GM12864 (cell line): ENCODE results near the gene SLC27A4.

Experiments
- DNase-seq: peaks from one replicate; pipeline ENCODE4 v3.0.0-alpha.2; 2011; ENCODE audit warnings: low read depth
- H3K4me3 ChIP-seq: 2 replicates; pipeline ENCODE4 v1.5.1; 2011; ENCODE audit warnings: mild to moderate bottlenecking, low read depth, low read length, control low read depth
- CTCF ChIP-seq: IDR thresholded peaks from 2 replicates; pipeline ENCODE4 v1.5.1; 2011; ENCODE audit warnings: low read depth, mild to moderate bottlenecking, moderate library complexity, low read length, control low read depth, inconsistent platforms; ENCODE audit errors: missing control alignments

The SLC27A4 gene

GRCh38 chr9:128340691-128341434 lies 536 bp downstream of the SLC27A4 start:
- H3K4me3 ChIP-seq = peak overlapping the region; percentile 87
- TF ChIP-seq CTCF = peak; percentile 1
- DNase-seq = no peak

GRCh38 chr9:128341435-128341849 lies 1.1 kb downstream of the SLC27A4 start:
- peak; percentile 78 for TF ChIP-seq CTCF
- no peak for DNase-seq
- peak overlapping the region; percentile 87 for H3K4me3 ChIP-seq

- H3K4me3 ChIP-seq = no peak overlapping the region
- DNase-seq = no peak
- TF ChIP-seq CTCF = no peak
Measured at GRCh38 chr9:128342971-128343680, 2.8 kb downstream of the SLC27A4 start.

GRCh38 chr9:128343855-128344254 lies 3.5 kb downstream of the SLC27A4 start:
- DNase-seq = no peak
- no peak overlapping the region for H3K4me3 ChIP-seq
- no peak for TF ChIP-seq CTCF

GRCh38 chr9:128344931-128345605 lies 4.7 kb downstream of the SLC27A4 start:
- DNase-seq = no peak
- TF ChIP-seq CTCF = no peak
- H3K4me3 ChIP-seq = no peak overlapping the region

- TF ChIP-seq CTCF = no peak
- H3K4me3 ChIP-seq = no peak overlapping the region
- no peak for DNase-seq
Measured at GRCh38 chr9:128349125-128349524, 8.8 kb downstream of the SLC27A4 start.
